ENCODE measurements around the gene GSG1L2. TPM values are rescaled to one million over a fixed set of nuclear protein-coding genes. Genes with fewer than 3 reads are reported as not detected.

The GSG1L2 gene
- total and polyA plus RNA-seq, 12 donors, result not detected

DNA sequence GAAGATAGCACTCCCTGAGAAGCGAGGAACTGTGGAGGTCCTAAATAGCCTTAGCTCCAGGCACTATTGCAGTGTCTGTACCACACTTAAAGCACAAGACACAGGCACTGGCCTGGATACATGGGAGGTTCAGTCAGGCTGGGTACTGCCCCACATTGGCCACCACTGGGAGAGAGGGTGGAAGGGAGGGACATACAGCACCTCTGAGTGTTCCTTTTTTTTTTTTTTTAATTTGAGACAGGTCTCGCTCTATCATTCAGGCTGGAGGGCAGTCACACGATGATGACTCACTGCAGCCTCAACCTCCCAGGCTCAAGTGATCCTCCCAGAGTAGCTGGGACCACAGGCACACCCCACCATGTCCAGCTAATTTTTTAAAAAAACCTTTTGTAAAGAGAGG lies 1.4 kb downstream of the GSG1L2 start:
- Histone ChIP-seq H3K4me1 (no peaks in the 10 kb centered on the region), H3K27ac (no peak overlapping the region), H3K27me3 (peaks cover 0 to 20% (median 7%) of the 10 kb centered on the region in 7 donors), H3K4me3 (no peak overlapping the region), H3K36me3 (no peaks in the 10 kb centered on the region), H3K9me3 (no peaks in the 10 kb centered on the region)
- TF ChIP-seq, protein P1, sequence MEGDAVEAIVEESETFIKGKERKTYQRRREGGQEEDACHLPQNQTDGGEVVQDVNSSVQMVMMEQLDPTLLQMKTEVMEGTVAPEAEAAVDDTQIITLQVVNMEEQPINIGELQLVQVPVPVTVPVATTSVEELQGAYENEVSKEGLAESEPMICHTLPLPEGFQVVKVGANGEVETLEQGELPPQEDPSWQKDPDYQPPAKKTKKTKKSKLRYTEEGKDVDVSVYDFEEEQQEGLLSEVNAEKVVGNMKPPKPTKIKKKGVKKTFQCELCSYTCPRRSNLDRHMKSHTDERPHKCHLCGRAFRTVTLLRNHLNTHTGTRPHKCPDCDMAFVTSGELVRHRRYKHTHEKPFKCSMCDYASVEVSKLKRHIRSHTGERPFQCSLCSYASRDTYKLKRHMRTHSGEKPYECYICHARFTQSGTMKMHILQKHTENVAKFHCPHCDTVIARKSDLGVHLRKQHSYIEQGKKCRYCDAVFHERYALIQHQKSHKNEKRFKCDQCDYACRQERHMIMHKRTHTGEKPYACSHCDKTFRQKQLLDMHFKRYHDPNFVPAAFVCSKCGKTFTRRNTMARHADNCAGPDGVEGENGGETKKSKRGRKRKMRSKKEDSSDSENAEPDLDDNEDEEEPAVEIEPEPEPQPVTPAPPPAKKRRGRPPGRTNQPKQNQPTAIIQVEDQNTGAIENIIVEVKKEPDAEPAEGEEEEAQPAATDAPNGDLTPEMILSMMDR (IDR thresholded peaks at IDR 0.05), result no peak
- WGBS, 2 donors, result 69 to 83% methylated on average over 3 of the region's 3 CpGs
- intact Hi-C loops (cut with DNase I), result no loop called here
- ATAC-seq (no peak), DNase-seq (no peak)

DNA sequence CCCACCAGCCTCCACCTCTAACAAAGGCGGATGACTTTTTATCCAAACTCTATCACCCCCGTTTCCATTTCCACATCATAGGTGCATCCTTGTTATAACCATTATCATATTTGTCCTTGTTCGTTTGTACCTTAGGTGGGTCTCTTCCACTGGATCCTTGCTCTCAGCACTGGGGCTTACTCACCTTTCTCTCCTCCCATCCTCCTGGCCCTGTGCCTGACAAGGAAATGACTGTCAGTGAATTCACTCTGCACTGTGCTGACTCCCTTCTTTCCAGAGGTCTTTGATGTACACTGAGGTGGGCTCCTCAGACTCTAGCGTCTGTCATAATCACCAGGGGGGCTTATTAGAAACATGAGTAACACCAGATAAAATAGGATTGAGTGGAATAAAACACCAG lies 3.1 kb downstream of the GSG1L2 start:
- no peak for ATAC-seq
- WGBS, 2 donors, result 68 to 73% methylated on average over 4 of the region's 4 CpGs
- Histone ChIP-seq H3K9me3 (no peaks in the 10 kb centered on the region), H3K4me1 (no peaks in the 10 kb centered on the region), H3K36me3 (no peaks in the 10 kb centered on the region), H3K4me3 (no peak overlapping the region), H3K27ac (no peak overlapping the region), H3K27me3 (peaks cover 0 to 6% (median 3%) of the 10 kb centered on the region in 7 donors)
- intact Hi-C loops (cut with DNase I), result no loop called here
- no peak for DNase-seq
- TF ChIP-seq, protein P1 (IDR thresholded peaks at IDR 0.05), result no peak

GRCh38 chr17:9817086-9817485 lies 4.8 kb downstream of the GSG1L2 start:
- no peak for DNase-seq
- peaks cover 0 to 10% (median 4%) of the 10 kb centered on the region in 7 donors for H3K27me3 ChIP-seq
- WGBS, 2 donors, result 49 to 52% methylated on average over 8 of the region's 8 CpGs
- TF ChIP-seq, protein P1 (IDR thresholded peaks at IDR 0.05), result no peak
- intact Hi-C loops (cut with DNase I), result no loop called here
- no peak overlapping the region for H3K4me3 ChIP-seq
- no peaks in the 10 kb centered on the region for H3K4me1 ChIP-seq
- no peaks in the 10 kb centered on the region for H3K9me3 ChIP-seq
- peak in 6 of 8 donors; percentile 57 to 83 (median 78) for ATAC-seq
- H3K27ac ChIP-seq, result no peak overlapping the region
- H3K36me3 ChIP-seq, result no peaks in the 10 kb centered on the region

GRCh38 chr17:9816472-9816871 lies 5.4 kb downstream of the GSG1L2 start:
- ATAC-seq (no peak), DNase-seq (no peak)
- Histone ChIP-seq H3K27me3 (peaks cover 0 to 13% (median 4%) of the 10 kb centered on the region in 7 donors), H3K4me1 (peaks cover 0 to 3% (median 0%) of the 10 kb centered on the region in 9 donors), H3K9me3 (no peaks in the 10 kb centered on the region), H3K27ac (no peak overlapping the region), H3K4me3 (no peak overlapping the region), H3K36me3 (no peaks in the 10 kb centered on the region)
- 85 to 93% methylated on average over 10 of the region's 10 CpGs for WGBS, 2 donors
- TF ChIP-seq, protein P1 (IDR thresholded peaks at IDR 0.05), result no peak
- intact Hi-C loops (cut with DNase I), result no loop called here

Measured in heart right ventricle (tissue), 16 donors.